ENCODE results near the gene PDE4B.

DNA sequence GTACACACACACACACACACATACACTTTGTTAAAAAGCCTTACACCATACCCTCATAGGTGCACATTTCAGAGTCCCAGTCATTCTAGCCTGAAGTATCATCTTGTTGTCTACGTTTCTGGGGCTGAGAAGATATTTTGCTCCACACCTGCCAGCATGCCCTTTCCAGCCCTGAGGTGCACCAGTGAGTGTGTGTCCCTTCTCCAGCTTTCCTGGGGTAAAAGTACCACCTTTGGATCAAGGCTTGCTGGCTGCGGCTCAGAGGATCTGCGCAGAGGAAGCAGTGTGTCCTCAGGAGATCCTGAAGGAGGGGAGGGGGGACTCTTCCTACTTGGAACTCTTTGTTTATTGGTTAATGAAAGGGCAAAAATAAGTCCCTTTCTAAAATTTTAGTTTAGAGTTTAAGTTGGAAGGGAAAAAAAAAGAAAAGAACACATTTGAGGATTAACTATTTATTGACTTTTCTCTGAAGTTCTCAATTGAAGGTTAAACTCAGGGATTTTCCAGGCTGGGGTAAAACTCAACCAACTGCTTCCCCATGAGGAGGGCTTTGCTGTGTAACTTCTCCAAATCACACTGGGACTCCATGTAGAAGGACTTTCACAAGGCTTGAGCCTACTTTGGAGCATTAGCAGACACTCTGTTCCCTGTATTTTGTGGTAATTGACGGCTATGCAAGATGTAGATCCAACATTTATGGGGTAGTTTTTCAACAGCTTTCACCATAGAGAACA, 540.9 kb downstream of the PDE4B start:
- TF ChIP-seq POLR2A (IDR thresholded peaks at IDR 0.05; ENCODE audit: low read depth, low read length) = 0 out of 2 replicates have a peak, but pooled peaks have one; percentile 57
- peak; percentile 52 for TF ChIP-seq POLR2AphosphoS5 (IDR thresholded peaks at IDR 0.05; ENCODE audit: low read depth, low read length)
- peak; percentile 20; the same call in 1 of the 2 replicates for TF ChIP-seq TAF1 (IDR thresholded peaks at IDR 0.05; ENCODE audit: low read depth, low read length)
- no peak for TF ChIP-seq POU2F2 (IDR thresholded peaks at IDR 0.05; ENCODE audit: low read depth, low read length)
